ENCODE measurements around the gene LGR4. TPM values are rescaled to one million over a fixed set of nuclear protein-coding genes. Genes with fewer than 3 reads are reported as not detected.

LGR4 gene
- total and polyA plus RNA-seq, 9 of the 15 experiments (the other 6 are each of a cell fraction or from before 2014, with no cell fraction given), result 0.94 to 10.1 (median 5.8) TPM

GRCh38 chr11:27420722-27421572 lies 51.6 kb downstream of the LGR4 start (continued):
- TF ChIP-seq RREB1 (CRISPR knock-in tag; IDR thresholded peaks at IDR 0.05) (no peak), NUFIP1 (IDR thresholded peaks at IDR 0.05; ENCODE audit: partially characterized antibody) (no peak), RHOXF2B (CRISPR knock-in tag; conservative IDR thresholded peaks at IDR 0.05) (no peak), PCBP1 (IDR thresholded peaks at IDR 0.05; ENCODE audit: low read depth, low read length, poor library complexity, severe bottlenecking) (no peak), SMC3 (conservative IDR thresholded peaks at IDR 0.05; ENCODE audit: insufficient read depth, low read depth, low read length) (no peak), ZBTB5 (IDR thresholded peaks at IDR 0.05) (no peak), ZNF699 (CRISPR knock-in tag; IDR thresholded peaks at IDR 0.05; ENCODE audit: insufficient replicate concordance) (no peak), SRSF9 (IDR thresholded peaks at IDR 0.05; ENCODE audit: borderline replicate concordance, low read depth, low read length) (no peak), ZNF324 (CRISPR knock-in tag; IDR thresholded peaks at IDR 0.05) (no peak), ZC3H11A (IDR thresholded peaks at IDR 0.05; ENCODE audit: low read depth, low read length) (no peak), ZKSCAN1 (IDR thresholded peaks at IDR 0.05; ENCODE audit: low read depth, low read length) (no peak), PHF8 (IDR thresholded peaks at IDR 0.05; ENCODE audit: borderline replicate concordance, low read length) (no peak)
